Measurements from ENCODE around the gene RAX2.
"Not testable (repeated sequence)": the region's sequence is repeated elsewhere in the genome, so short reads cannot be mapped to it uniquely, and the experiment has no call there.

Gene RAX2

GRCh38 chr19:3771906-3772455 lies at the start of gene RAX2:
Gene RAX2, minus strand, starts transcription at chr19:3772228. Its CDS starts 486 bp downstream, at chr19:3771742.
- DNase-seq (ENCODE audit: low read depth): no peak

GRCh38 chr19:3821156-3821555 lies 49.1 kb upstream of the RAX2 start:
- DNase-seq (ENCODE audit: low read depth): no peak

- no peak for DNase-seq (ENCODE audit: low read depth)
These were observed 48.0 kb upstream of the RAX2 start for GRCh38 chr19:3819989-3820388.

GRCh38 chr19:3818918-3819317 lies 46.9 kb upstream of the RAX2 start:
- DNase-seq (ENCODE audit: low read depth): no peak

GRCh38 chr19:3818466-3818865 lies 46.4 kb upstream of the RAX2 start:
- DNase-seq (ENCODE audit: low read depth): no peak

GRCh38 chr19:3817761-3818160 lies 45.7 kb upstream of the RAX2 start:
- DNase-seq (ENCODE audit: low read depth): no peak

GRCh38 chr19:3816566-3817218 lies 44.7 kb upstream of the RAX2 start:
- DNase-seq (ENCODE audit: low read depth): no peak

- not testable (repeated sequence) for DNase-seq (ENCODE audit: low read depth)
These were observed 44.1 kb upstream of the RAX2 start for GRCh38 chr19:3816148-3816547.

- DNase-seq (ENCODE audit: low read depth): no peak
These were observed 42.6 kb upstream of the RAX2 start for GRCh38 chr19:3814648-3815047.

GRCh38 chr19:3813473-3814392 lies 41.7 kb upstream of the RAX2 start:
- DNase-seq (ENCODE audit: low read depth): no peak

- DNase-seq (ENCODE audit: low read depth): no peak
These were observed 38.8 kb upstream of the RAX2 start for GRCh38 chr19:3810708-3811355.

- DNase-seq (ENCODE audit: low read depth): no peak
These were observed 38.1 kb upstream of the RAX2 start for GRCh38 chr19:3809881-3810707.

GRCh38 chr19:3808420-3809143 lies 36.6 kb upstream of the RAX2 start:
- DNase-seq (ENCODE audit: low read depth): no peak

- DNase-seq (ENCODE audit: low read depth): no peak
These were observed 35.7 kb upstream of the RAX2 start for GRCh38 chr19:3807574-3808354.

GRCh38 chr19:3807131-3807480 lies 35.1 kb upstream of the RAX2 start:
- no peak for DNase-seq (ENCODE audit: low read depth)

- no peak for DNase-seq (ENCODE audit: low read depth)
These were observed 33.8 kb upstream of the RAX2 start for GRCh38 chr19:3805859-3806258.

- no peak for DNase-seq (ENCODE audit: low read depth)
These were observed 32.4 kb upstream of the RAX2 start for GRCh38 chr19:3804429-3804828.

- DNase-seq (ENCODE audit: low read depth): no peak
These were observed 32.0 kb upstream of the RAX2 start for GRCh38 chr19:3803986-3804385.

- no peak for DNase-seq (ENCODE audit: low read depth)
These were observed 31.3 kb upstream of the RAX2 start for GRCh38 chr19:3803114-3803888.

All from fibroblast of gingiva (primary cell).